Keratinocyte (primary cell): ENCODE results near the gene ATAD2B. TPM values are rescaled to one million over a fixed set of nuclear protein-coding genes. Genes with fewer than 3 reads are reported as not detected.

ENCODE experiments used
- DNase-seq: peaks from one replicate; pipeline ENCODE4 v3.0.0-alpha.2; 2011; ENCODE audit warnings: low read depth, missing footprints, low spot score
- FAIRE-seq: peaks from 2 replicates; lab custom pipeline; 2011; peaks lifted over from hg19 to GRCh38; lab: Jason Lieb, UNC
- H2AFZ ChIP-seq: 2 replicates; pipeline ENCODE4 v1.6.0; 2012; ENCODE audit warnings: low read length, control low read depth, inconsistent platforms; ENCODE audit not compliant: control insufficient read depth
- H3K27ac ChIP-seq: 2 replicates; pipeline ENCODE4 v1.5.1; 2011; ENCODE audit warnings: low read length; ENCODE audit not compliant: control insufficient read depth, insufficient read depth
- H3K27me3 ChIP-seq: 3 replicates; pipeline ENCODE4 v1.6.0; 2011; ENCODE audit warnings: low read length; ENCODE audit not compliant: control insufficient read depth, insufficient read depth; ENCODE audit errors: extremely low read depth
- H3K36me3 ChIP-seq, 2 experiments: 2 replicates in 1 of 2; 3 replicates in 1 of 2; pipeline ENCODE4 v1.5.1; 2011; ENCODE audit warnings: low read length in 2 of 2, mild to moderate bottlenecking in 1 of 2; ENCODE audit not compliant: control insufficient read depth in 2 of 2, insufficient read depth in 2 of 2; ENCODE audit errors: extremely low read depth in 1 of 2
- H3K4me1 ChIP-seq: 3 replicates; pipeline ENCODE4 v1.5.1; 2011; ENCODE audit warnings: low read length; ENCODE audit not compliant: control insufficient read depth, insufficient read depth; ENCODE audit errors: extremely low read depth
- H3K4me2 ChIP-seq: 3 replicates; pipeline ENCODE4 v1.6.0; 2011; ENCODE audit warnings: low read depth, low read length; ENCODE audit not compliant: control insufficient read depth, insufficient read depth; ENCODE audit errors: extremely low read depth
- H3K4me3 ChIP-seq, 3 experiments: fragments of 200-600 bp in 1 of 3; sonication (generic) in 1 of 3; 2 replicates in 2 of 3; 3 replicates in 1 of 3; pipeline ENCODE4 v1.5.1; 2011 to 2016; ENCODE audit warnings: low read length in 3 of 3, mild to moderate bottlenecking in 3 of 3, control low read depth in 2 of 3, inconsistent platforms in 1 of 3, low read depth in 1 of 3, mixed read lengths in 1 of 3, mixed run types in 1 of 3, moderate library complexity in 1 of 3; ENCODE audit not compliant: control insufficient read depth in 2 of 3, insufficient read depth in 2 of 3; ENCODE audit errors: extremely low read depth in 1 of 3
- H3K79me2 ChIP-seq: 2 replicates; pipeline ENCODE4 v1.6.0; 2012; ENCODE audit warnings: low read length; ENCODE audit not compliant: control insufficient read depth, insufficient read depth
- H3K9ac ChIP-seq: 3 replicates; pipeline ENCODE4 v1.6.0; 2011; ENCODE audit warnings: low read length; ENCODE audit not compliant: control insufficient read depth, insufficient read depth; ENCODE audit errors: extremely low read depth
- H3K9me1 ChIP-seq: 3 replicates; pipeline ENCODE4 v1.6.0; 2011; ENCODE audit warnings: low read length; ENCODE audit not compliant: control insufficient read depth, insufficient read depth; ENCODE audit errors: extremely low read depth
- H3K9me3 ChIP-seq: 2 replicates; pipeline ENCODE4 v1.5.1; 2012; ENCODE audit warnings: low read depth, low read length; ENCODE audit not compliant: control insufficient read depth
- H4K20me1 ChIP-seq: 3 replicates; pipeline ENCODE4 v1.6.0; 2011; ENCODE audit warnings: low read length; ENCODE audit not compliant: control insufficient read depth, insufficient read depth; ENCODE audit errors: extremely low read depth
- EZH2 ChIP-seq: IDR thresholded peaks from one replicate; pipeline ENCODE4 v1.6.1; 2012; ENCODE audit warnings: inconsistent platforms, mild to moderate bottlenecking, low read length, moderate library complexity
- dilution Hi-C: fragments of 300-500 bp; cut with MboI; formaldehyde crosslinking; loops from one replicate; pipeline ENCODE4 v1.7.0; 2020; ENCODE audit warnings: low sequenced_read_pairs; ENCODE audit not compliant: extremely low pct_ligation_motif_present
- polyA plus RNA-seq, 5 experiments: library from polyadenylated mRNA; depleted of rRNA in 3 of 5; stranded (reverse) in 3 of 5; stranded (forward) in 1 of 5; unstranded in 1 of 5; fragments of >200 nt; gene quantifications; 1 replicate in 1 of 5; 2 replicates in 3 of 5; 3 replicates in 1 of 5; pipeline versions ENCODE4 v1.2.1 to v1.2.3, GENCODE V29; 2011 to 2012; ENCODE audit warnings: missing spikeins in 2 of 5, low read depth in 1 of 5, low replicate concordance in 1 of 5
- TF ChIP-seq, protein P1 (sequence below), 3 experiments: IDR thresholded peaks in 1 of 3; conservative IDR thresholded peaks in 1 of 3; optimal IDR thresholded peaks in 1 of 3; 2 replicates in 2 of 3; 3 replicates in 1 of 3; pipeline versions ENCODE3 to v1.5.1; 2011; ENCODE audit warnings: low read length in 3 of 3, mild to moderate bottlenecking in 3 of 3, moderate library complexity in 2 of 3, control low read depth in 1 of 3, inconsistent platforms in 1 of 3; ENCODE audit not compliant: insufficient read depth in 2 of 3; ENCODE audit errors: extremely low read depth in 1 of 3

Gene ATAD2B
- polyA plus RNA-seq, 1 donor (not counting 4 experiments of a cell fraction or from before 2014, with no cell fraction given): 4.4 TPM

DNA sequence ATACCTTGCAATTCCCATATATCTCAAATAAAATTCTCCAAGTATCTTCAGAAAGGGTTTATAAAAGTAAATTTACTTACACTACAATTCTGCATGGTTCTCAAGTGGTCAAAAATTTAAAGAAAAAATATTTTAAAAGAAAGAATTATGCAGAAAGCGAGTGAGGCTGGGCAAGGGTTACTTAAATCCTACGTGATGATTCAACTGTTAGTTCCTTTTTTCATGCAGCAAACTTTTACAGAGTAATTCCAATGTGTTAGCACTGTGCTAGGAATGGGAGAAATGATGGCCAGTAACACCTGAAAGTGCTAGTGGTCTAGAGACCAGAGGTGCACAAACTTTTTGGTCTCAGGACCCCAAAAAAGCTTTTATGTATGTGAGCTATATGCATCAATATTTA lies 133.4 kb downstream of the ATAD2B start:
- Histone ChIP-seq H3K4me2 (no peak overlapping the region), H3K4me3 (no peak overlapping the region), H3K9me1 (no peaks in the 10 kb centered on the region), H3K36me3 (no peaks in the 10 kb centered on the region), H3K27me3 (no peaks in the 10 kb centered on the region), H2AFZ (no peak overlapping the region), H3K4me1 (peaks cover 15% of the 10 kb centered on the region), H3K79me2 (no peaks in the 10 kb centered on the region), H3K9me3 (no peaks in the 10 kb centered on the region), H3K9ac (no peak overlapping the region), H4K20me1 (no peaks in the 10 kb centered on the region), H3K27ac (no peak overlapping the region)
- dilution Hi-C loops: no loop called here
- TF ChIP-seq EZH2: no peak
- TF ChIP-seq, protein P1, sequence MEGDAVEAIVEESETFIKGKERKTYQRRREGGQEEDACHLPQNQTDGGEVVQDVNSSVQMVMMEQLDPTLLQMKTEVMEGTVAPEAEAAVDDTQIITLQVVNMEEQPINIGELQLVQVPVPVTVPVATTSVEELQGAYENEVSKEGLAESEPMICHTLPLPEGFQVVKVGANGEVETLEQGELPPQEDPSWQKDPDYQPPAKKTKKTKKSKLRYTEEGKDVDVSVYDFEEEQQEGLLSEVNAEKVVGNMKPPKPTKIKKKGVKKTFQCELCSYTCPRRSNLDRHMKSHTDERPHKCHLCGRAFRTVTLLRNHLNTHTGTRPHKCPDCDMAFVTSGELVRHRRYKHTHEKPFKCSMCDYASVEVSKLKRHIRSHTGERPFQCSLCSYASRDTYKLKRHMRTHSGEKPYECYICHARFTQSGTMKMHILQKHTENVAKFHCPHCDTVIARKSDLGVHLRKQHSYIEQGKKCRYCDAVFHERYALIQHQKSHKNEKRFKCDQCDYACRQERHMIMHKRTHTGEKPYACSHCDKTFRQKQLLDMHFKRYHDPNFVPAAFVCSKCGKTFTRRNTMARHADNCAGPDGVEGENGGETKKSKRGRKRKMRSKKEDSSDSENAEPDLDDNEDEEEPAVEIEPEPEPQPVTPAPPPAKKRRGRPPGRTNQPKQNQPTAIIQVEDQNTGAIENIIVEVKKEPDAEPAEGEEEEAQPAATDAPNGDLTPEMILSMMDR (optimal IDR thresholded peaks at IDR 0.05 in 1 of 3, IDR thresholded peaks at IDR 0.05 in 1 of 3, conservative IDR thresholded peaks at IDR 0.05 in 1 of 3; ENCODE audit: extremely low read depth in 1 of 3, insufficient read depth in 2 of 3, low read length in 3 of 3): no peak
- FAIRE-seq (no peak), DNase-seq (no peak)

DNA sequence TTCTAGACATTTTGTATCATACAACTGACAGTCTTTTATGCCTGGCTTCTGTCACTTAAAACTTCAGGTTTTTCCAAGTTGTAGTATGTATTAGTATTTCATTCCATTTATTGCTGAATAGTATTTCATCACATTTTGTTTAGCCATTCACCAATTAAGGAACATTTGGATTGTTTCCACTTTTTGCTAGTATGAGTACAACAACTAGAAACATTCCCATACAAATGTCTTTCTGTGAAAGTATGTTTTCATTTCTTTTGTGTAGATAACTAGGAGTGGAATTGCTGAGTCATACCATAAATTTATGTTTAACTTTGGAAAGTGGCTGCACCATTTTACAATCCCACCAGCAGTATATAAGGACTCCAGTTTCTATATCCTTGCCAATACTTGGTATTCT lies 135.9 kb downstream of the ATAD2B start:
- H3K9ac ChIP-seq: no peak overlapping the region
- TF ChIP-seq, protein P1 (optimal IDR thresholded peaks at IDR 0.05 in 1 of 3, IDR thresholded peaks at IDR 0.05 in 1 of 3, conservative IDR thresholded peaks at IDR 0.05 in 1 of 3; ENCODE audit: extremely low read depth in 1 of 3, insufficient read depth in 2 of 3, low read length in 3 of 3): no peak
- no peak for TF ChIP-seq EZH2
- no peaks in the 10 kb centered on the region for H3K9me3 ChIP-seq
- no peaks in the 10 kb centered on the region for H3K79me2 ChIP-seq
- no peaks in the 10 kb centered on the region for H3K27me3 ChIP-seq
- H3K4me2 ChIP-seq: no peak overlapping the region
- DNase-seq (no peak), FAIRE-seq (no peak)
- H3K4me3 ChIP-seq: no peak overlapping the region
- H4K20me1 ChIP-seq: no peaks in the 10 kb centered on the region
- H2AFZ ChIP-seq: no peak overlapping the region
- no peaks in the 10 kb centered on the region for H3K36me3 ChIP-seq
- H3K4me1 ChIP-seq: peaks cover 18% of the 10 kb centered on the region
- dilution Hi-C loops: no loop called here
- H3K9me1 ChIP-seq: no peaks in the 10 kb centered on the region
- no peak overlapping the region for H3K27ac ChIP-seq
